ENCODE data around the gene CEP170B. TPM values are rescaled to one million over a fixed set of nuclear protein-coding genes. Genes with fewer than 3 reads are reported as not detected.
"Not testable (repeated sequence)": the region's sequence is repeated elsewhere in the genome, so short reads cannot be mapped to it uniquely, and the experiment has no call there.

The CEP170B gene
- total and polyA plus RNA-seq, 8 donors, result 9.6 to 483 (median 29.1) TPM

DNA sequence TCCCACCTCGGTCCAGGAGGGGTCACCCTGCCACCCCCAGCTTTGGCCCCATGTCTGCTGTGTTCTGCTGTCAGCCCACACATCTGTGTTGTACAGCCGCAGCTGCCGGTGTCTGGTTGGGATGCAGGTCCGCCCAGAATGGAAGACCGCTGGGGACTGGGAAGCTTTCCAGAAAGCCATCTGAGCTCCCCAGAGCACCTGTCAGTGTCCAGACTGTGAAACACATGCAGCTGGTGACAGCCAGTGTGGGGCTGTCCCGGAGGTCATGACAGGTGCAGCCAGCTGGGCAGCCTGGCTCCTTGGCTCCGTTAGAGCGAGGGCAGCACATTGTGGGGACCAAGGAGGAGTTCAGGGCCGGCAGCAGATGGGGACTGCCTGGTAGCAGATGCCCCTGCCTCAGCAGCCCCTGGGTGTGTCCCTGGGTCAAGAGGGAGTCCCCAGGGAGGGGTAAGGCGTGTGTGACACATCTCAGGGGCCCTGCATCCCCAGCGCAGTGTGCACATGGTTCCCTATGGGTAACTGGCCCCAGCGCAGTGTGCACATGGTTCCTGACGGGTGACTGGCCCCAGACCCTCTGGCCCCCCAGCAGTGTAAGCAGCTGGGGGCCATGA lies 16.4 kb downstream of the CEP170B start:
- TF ChIP-seq EP300 (IDR thresholded peaks at IDR 0.05) (no peak), POLR2AphosphoS5 (IDR thresholded peaks at IDR 0.05) (no peak), POLR2A (IDR thresholded peaks at IDR 0.05) (no peak)
- TF ChIP-seq, protein P1, sequence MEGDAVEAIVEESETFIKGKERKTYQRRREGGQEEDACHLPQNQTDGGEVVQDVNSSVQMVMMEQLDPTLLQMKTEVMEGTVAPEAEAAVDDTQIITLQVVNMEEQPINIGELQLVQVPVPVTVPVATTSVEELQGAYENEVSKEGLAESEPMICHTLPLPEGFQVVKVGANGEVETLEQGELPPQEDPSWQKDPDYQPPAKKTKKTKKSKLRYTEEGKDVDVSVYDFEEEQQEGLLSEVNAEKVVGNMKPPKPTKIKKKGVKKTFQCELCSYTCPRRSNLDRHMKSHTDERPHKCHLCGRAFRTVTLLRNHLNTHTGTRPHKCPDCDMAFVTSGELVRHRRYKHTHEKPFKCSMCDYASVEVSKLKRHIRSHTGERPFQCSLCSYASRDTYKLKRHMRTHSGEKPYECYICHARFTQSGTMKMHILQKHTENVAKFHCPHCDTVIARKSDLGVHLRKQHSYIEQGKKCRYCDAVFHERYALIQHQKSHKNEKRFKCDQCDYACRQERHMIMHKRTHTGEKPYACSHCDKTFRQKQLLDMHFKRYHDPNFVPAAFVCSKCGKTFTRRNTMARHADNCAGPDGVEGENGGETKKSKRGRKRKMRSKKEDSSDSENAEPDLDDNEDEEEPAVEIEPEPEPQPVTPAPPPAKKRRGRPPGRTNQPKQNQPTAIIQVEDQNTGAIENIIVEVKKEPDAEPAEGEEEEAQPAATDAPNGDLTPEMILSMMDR (IDR thresholded peaks at IDR 0.05), result no peak
- intact Hi-C loops (cut with DNase I; ENCODE audit: low total_unique reads), result no loop called here
- WGBS, 5 donors, result 64 to 83% (median 74%) methylated on average over 6 to 13 of the region's 13 CpGs
- Histone ChIP-seq H3K27me3 (no peaks in the 10 kb centered on the region), H3K36me3 (peaks cover 45 to 90% (median 83%) of the 10 kb centered on the region in 4 donors), H3K4me1 (peaks cover 0 to 5% (median 5%) of the 10 kb centered on the region in 4 donors), H3K27ac (no peak overlapping the region), H3K9me3 (no peaks in the 10 kb centered on the region), H3K4me3 (no peak overlapping the region)
- no peak for DNase-seq

DNA sequence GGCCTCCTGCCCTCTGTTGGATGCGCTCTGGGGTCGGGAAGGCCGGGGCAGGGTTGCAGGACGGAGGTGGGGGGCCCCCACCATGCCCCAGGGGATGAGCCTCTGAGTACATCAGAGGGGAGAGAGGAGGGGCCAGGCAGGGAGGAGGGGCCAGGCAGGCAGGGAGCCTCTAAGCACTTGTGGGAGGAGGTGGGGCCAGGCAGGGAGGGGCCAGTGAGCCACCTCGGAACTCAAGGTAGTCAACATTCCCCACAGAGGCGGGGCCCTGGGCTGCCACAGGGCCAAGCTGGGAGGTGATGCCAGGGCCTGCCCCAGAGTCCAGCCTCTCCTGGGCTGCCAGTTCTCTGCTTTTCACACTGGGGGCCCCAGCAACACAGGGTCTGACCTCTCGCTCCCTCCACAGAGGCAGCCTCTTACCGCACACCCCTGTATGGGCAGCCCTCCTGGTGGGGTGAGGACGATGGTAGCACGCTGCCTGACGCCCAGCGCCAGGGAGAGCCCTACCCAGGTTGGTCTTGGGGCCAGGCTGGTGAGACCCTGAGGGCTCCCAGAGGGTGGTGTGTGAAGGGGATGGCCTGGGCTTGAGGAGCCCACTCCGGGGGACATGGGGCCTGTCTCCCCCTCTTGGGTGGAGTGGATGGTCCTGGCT lies 17.4 kb downstream of the CEP170B start:
- 59 to 90% (median 63%) methylated on average over 11 to 13 of the region's 13 CpGs for WGBS, 5 donors
- Histone ChIP-seq H3K4me3 (no peak overlapping the region), H3K36me3 (peaks cover 55 to 92% (median 86%) of the 10 kb centered on the region in 4 donors), H3K27me3 (no peaks in the 10 kb centered on the region), H3K9me3 (no peaks in the 10 kb centered on the region), H3K27ac (peak overlapping the region in 1 of 5 donors; percentile 29), H3K4me1 (peaks cover 0 to 5% (median 5%) of the 10 kb centered on the region in 4 donors)
- peak; percentile 73 to 83 for DNase-seq
- no peak for TF ChIP-seq EP300 (IDR thresholded peaks at IDR 0.05)
- TF ChIP-seq POLR2AphosphoS5 (IDR thresholded peaks at IDR 0.05), result peak in 1 of 3 donors; percentile 19
- intact Hi-C loops (cut with DNase I; ENCODE audit: low total_unique reads), result no loop called here

GRCh38 chr14:104882991-104883660 lies 18.1 kb downstream of the CEP170B start:
- peaks cover 59 to 94% (median 87%) of the 10 kb centered on the region in 4 donors for H3K36me3 ChIP-seq
- DNase-seq, result no peak
- 86 to 93% (median 89%) methylated on average over 18 to 38 of the region's 38 CpGs for WGBS, 5 donors
- intact Hi-C loops (cut with DNase I; ENCODE audit: low total_unique reads), result no loop called here
- H3K27me3 ChIP-seq, result no peaks in the 10 kb centered on the region
- TF ChIP-seq, protein P1 (IDR thresholded peaks at IDR 0.05), result no peak
- H3K4me1 ChIP-seq, result peaks cover 0 to 5% (median 5%) of the 10 kb centered on the region in 4 donors
- H3K4me3 ChIP-seq, result no peak overlapping the region
- H3K9me3 ChIP-seq, result no peaks in the 10 kb centered on the region
- peak overlapping the region in 1 of 5 donors; percentile 29 for H3K27ac ChIP-seq

DNA sequence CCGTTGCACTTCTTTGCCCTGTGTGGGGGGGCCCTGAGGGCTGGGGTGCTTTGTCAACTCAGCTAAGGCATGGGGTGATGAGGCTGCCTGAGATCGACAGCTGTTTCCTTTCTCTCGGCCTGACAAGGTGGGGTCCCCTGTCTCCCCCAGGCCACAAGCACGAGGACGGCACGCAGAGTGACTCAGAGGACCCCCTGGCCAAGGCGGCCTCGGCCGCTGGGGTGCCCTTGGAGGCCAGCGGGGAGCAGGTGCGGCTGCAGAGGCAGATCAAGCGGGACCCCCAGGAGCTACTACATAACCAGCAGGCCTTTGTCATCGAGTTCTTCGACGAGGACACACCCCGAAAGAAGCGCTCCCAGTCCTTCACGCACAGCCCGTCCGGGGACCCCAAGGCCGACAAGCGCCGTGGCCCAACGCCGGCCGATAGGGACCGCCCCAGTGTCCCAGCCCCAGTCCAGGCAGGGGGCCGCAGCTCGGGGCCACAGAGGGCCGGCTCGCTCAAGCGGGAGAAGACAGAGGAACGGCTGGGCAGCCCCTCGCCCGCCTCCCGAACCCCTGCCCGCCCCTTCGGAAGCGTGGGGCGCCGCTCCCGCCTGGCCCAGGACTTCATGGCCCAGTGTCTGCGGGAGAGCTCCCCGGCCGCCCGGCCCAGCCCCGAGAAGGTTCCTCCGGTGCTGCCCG lies 18.8 kb downstream of the CEP170B start:
- DNase-seq, result no peak
- Histone ChIP-seq H3K4me1 (peaks cover 0 to 5% (median 5%) of the 10 kb centered on the region in 4 donors), H3K36me3 (peaks cover 55 to 94% (median 87%) of the 10 kb centered on the region in 4 donors), H3K9me3 (no peaks in the 10 kb centered on the region), H3K27me3 (no peaks in the 10 kb centered on the region), H3K27ac (no peak overlapping the region), H3K4me3 (no peak overlapping the region)
- 93 to 95% (median 95%) methylated on average over 43 to 49 of the region's 49 CpGs for WGBS, 5 donors
- intact Hi-C loops (cut with DNase I; ENCODE audit: low total_unique reads), result no loop called here
- TF ChIP-seq POLR2A (IDR thresholded peaks at IDR 0.05) (no peak), EP300 (IDR thresholded peaks at IDR 0.05) (no peak), POLR2AphosphoS5 (IDR thresholded peaks at IDR 0.05) (no peak)
- TF ChIP-seq, protein P1 (IDR thresholded peaks at IDR 0.05), result no peak

- DNase-seq; H3K9me3 ChIP-seq; intact Hi-C loops (cut with DNase I; ENCODE audit: low total_unique reads); H3K27ac ChIP-seq; H3K27me3 ChIP-seq; H3K4me3 ChIP-seq; H3K4me1 ChIP-seq: not testable (repeated sequence)
- WGBS, 5 donors, result 84 to 96% (median 90%) methylated on average over 15 to 28 of the region's 34 CpGs
- peaks cover 55 to 94% (median 87%) of the 10 kb centered on the region in 4 donors for H3K36me3 ChIP-seq
Measured at GRCh38 chr14:104884381-104884780, 19.3 kb downstream of the CEP170B start.
